H1 (cell line): ENCODE data around the gene BRD1. TPM values are rescaled to one million over a fixed set of nuclear protein-coding genes. Genes with fewer than 3 reads are reported as not detected.

Experiments used
- CTCF ChIA-PET: fragments of 300-600 bp; sonication (Branson Sonifier 250); formaldehyde crosslinking; loops from one replicate; lab custom pipeline; 2021; ENCODE audit not compliant: partially characterized antibody; lab: Charles Lee
- POLR2A ChIA-PET: fragments of 300-600 bp; sonication (Branson Sonifier 250); formaldehyde crosslinking; loops from one replicate; lab custom pipeline; 2021; ENCODE audit warnings: inconsistent platforms; ENCODE audit not compliant: partially characterized antibody; lab: Charles Lee
- DNase-seq, 2 experiments: peaks; one replicate each; pipeline versions ENCODE4 v3.0.0 to v3.0.0-alpha.2; 2010 to 2022; ENCODE audit warnings: low spot score in 2 of 2, low read depth in 1 of 2, mixed read lengths in 1 of 2
- FAIRE-seq: peaks from 2 replicates; lab custom pipeline; 2011; peaks lifted over from hg19 to GRCh38; lab: Jason Lieb, UNC
- H2AFZ ChIP-seq: 2 replicates; pipeline ENCODE4 v1.8.1; 2012; ENCODE audit warnings: low read length, inconsistent platforms
- H2AK5ac ChIP-seq: 2 replicates; pipeline ENCODE4 v1.6.1; 2013; ENCODE audit warnings: low read depth, low read length
- H2BK120ac ChIP-seq: replicated peaks from 2 replicates; pipeline ENCODE3; 2013; ENCODE audit warnings: low read depth, low read length, inconsistent platforms
- H2BK12ac ChIP-seq: 2 replicates; pipeline ENCODE4 v1.6.1; 2013; ENCODE audit warnings: low read depth, low read length
- H2BK15ac ChIP-seq: 2 replicates; pipeline ENCODE4 v1.6.1; 2013; ENCODE audit warnings: low read length
- H2BK20ac ChIP-seq: 2 replicates; pipeline ENCODE4 v1.6.1; 2013; ENCODE audit warnings: low read length
- H2BK5ac ChIP-seq: 2 replicates; pipeline ENCODE4 v1.6.1; 2013; ENCODE audit warnings: low read depth, low read length
- H3K14ac ChIP-seq: 2 replicates; pipeline ENCODE4 v1.6.1; 2013; ENCODE audit warnings: inconsistent platforms; ENCODE audit not compliant: insufficient read length
- H3K18ac ChIP-seq: 2 replicates; pipeline ENCODE4 v1.6.1; 2013; ENCODE audit warnings: low read length; ENCODE audit errors: extremely low read depth
- H3K23ac ChIP-seq: 2 replicates; pipeline ENCODE4 v1.6.1; 2013; ENCODE audit warnings: inconsistent platforms; ENCODE audit not compliant: insufficient read length
- H3K23me2 ChIP-seq: 2 replicates; pipeline ENCODE4 v1.6.1; 2013; ENCODE audit warnings: low read depth, low read length
- H3K27ac ChIP-seq: 2 replicates; pipeline ENCODE4 v1.6.1; 2011; ENCODE audit warnings: low read depth, low read length, inconsistent platforms
- H3K27me3 ChIP-seq, 4 experiments: replicated peaks in 1 of 4; 1 replicate in 1 of 4; 2 replicates in 3 of 4; pipeline versions ENCODE4 v1.6.1 to v1.8.1; 2011 to 2013; ENCODE audit warnings: low read length in 3 of 4, mild to moderate bottlenecking in 3 of 4, inconsistent platforms in 2 of 4, mixed read lengths in 2 of 4, moderate library complexity in 1 of 4; ENCODE audit not compliant: control insufficient read depth in 3 of 4, insufficient read depth in 3 of 4; ENCODE audit errors: extremely low read depth in 1 of 4
- H3K36me3 ChIP-seq, 4 experiments: 2 replicates each; pipeline versions ENCODE4 v1.6.1 to v1.8.1; 2011 to 2013; ENCODE audit warnings: mild to moderate bottlenecking in 4 of 4, low read length in 3 of 4, moderate library complexity in 2 of 4, control low read depth in 1 of 4, inconsistent platforms in 1 of 4; ENCODE audit not compliant: insufficient read depth in 4 of 4, control insufficient read depth in 2 of 4
- H3K4ac ChIP-seq: replicated peaks from 2 replicates; pipeline ENCODE3; 2013; ENCODE audit warnings: low read length, low read depth, mixed read lengths, inconsistent platforms; ENCODE audit not compliant: insufficient read length
- H3K4me1 ChIP-seq, 4 experiments: replicated peaks in 1 of 4; 1 replicate in 1 of 4; 2 replicates in 3 of 4; pipeline versions ENCODE4 v1.6.1 to v1.8.1; 2011 to 2013; ENCODE audit warnings: low read length in 3 of 4, inconsistent platforms in 2 of 4, mixed read lengths in 1 of 4; ENCODE audit not compliant: insufficient read depth in 4 of 4, control insufficient read depth in 3 of 4
- H3K4me2 ChIP-seq, 2 experiments: 2 replicates each; pipeline versions ENCODE4 v1.6.1 to v1.8.1; 2011 to 2013; ENCODE audit warnings: low read depth in 2 of 2, low read length in 2 of 2, control low read depth in 1 of 2, inconsistent platforms in 1 of 2, mild to moderate bottlenecking in 1 of 2; ENCODE audit not compliant: insufficient read depth in 1 of 2
- H3K4me3 ChIP-seq, 4 experiments: fragments of 200-600, 300-600 bp in 1 of 4; sonication (generic), shearing (Covaris generic), sonication (Bioruptor Twin) in 1 of 4; 2 replicates each; pipeline versions ENCODE4 v1.5.1 to v1.8.1; 2011 to 2016; ENCODE audit warnings: low read length in 4 of 4, low read depth in 3 of 4, control low read depth in 2 of 4, inconsistent platforms in 2 of 4, mild to moderate bottlenecking in 2 of 4, mixed read lengths in 1 of 4, moderate library complexity in 1 of 4; ENCODE audit not compliant: insufficient read depth in 2 of 4; ENCODE audit errors: extremely low read depth in 1 of 4
- H3K56ac ChIP-seq: replicated peaks from 2 replicates; pipeline ENCODE3; 2013; ENCODE audit warnings: low read depth, mild to moderate bottlenecking, mixed read lengths, low read length, inconsistent platforms; ENCODE audit not compliant: insufficient read length
- H3K79me1 ChIP-seq: 2 replicates; pipeline ENCODE4 v1.6.1; 2013; ENCODE audit warnings: low read depth, low read length, control low read depth
- H3K79me2 ChIP-seq, 2 experiments: 2 replicates each; pipeline versions ENCODE4 v1.6.1 to v1.8.1; 2012 to 2013; ENCODE audit warnings: low read length in 2 of 2, mild to moderate bottlenecking in 2 of 2, inconsistent platforms in 1 of 2; ENCODE audit not compliant: insufficient read depth in 2 of 2, control insufficient read depth in 1 of 2
- H3K9ac ChIP-seq, 4 experiments: replicated peaks in 1 of 4; 1 replicate in 1 of 4; 2 replicates in 3 of 4; pipeline versions ENCODE4 v1.6.1 to v1.8.1; 2011 to 2013; ENCODE audit warnings: low read depth in 3 of 4, low read length in 3 of 4, control low read depth in 2 of 4, mild to moderate bottlenecking in 2 of 4, moderate library complexity in 2 of 4, inconsistent platforms in 1 of 4; ENCODE audit errors: extremely low read depth in 1 of 4
- H3K9me3 ChIP-seq, 2 experiments: 2 replicates each; pipeline versions ENCODE4 v1.6.1 to v1.8.1; 2012 to 2013; ENCODE audit warnings: mild to moderate bottlenecking in 2 of 2, moderate library complexity in 2 of 2, control low read depth in 1 of 2, inconsistent platforms in 1 of 2, low read depth in 1 of 2, low read length in 1 of 2, mixed read lengths in 1 of 2; ENCODE audit not compliant: insufficient read depth in 2 of 2
- H4K20me1 ChIP-seq, 2 experiments: replicated peaks in 1 of 2; 2 replicates each; pipeline versions ENCODE3 to v1.8.1; 2011 to 2013; ENCODE audit warnings: inconsistent platforms in 2 of 2, low read length in 2 of 2, mild to moderate bottlenecking in 1 of 2; ENCODE audit not compliant: insufficient read depth in 2 of 2, control insufficient read depth in 1 of 2
- H4K5ac ChIP-seq: 2 replicates; pipeline ENCODE4 v1.6.1; 2013; ENCODE audit warnings: low read length, low read depth, mixed read lengths, inconsistent platforms; ENCODE audit not compliant: insufficient read length
- H4K8ac ChIP-seq: 2 replicates; pipeline ENCODE4 v1.8.0; 2013; ENCODE audit warnings: mild to moderate bottlenecking, moderate library complexity, low read length, inconsistent platforms; ENCODE audit not compliant: insufficient read depth; ENCODE audit errors: extremely low read depth
- H4K91ac ChIP-seq: replicated peaks from 2 replicates; pipeline ENCODE3; 2013; ENCODE audit warnings: low read length, mixed read lengths, inconsistent platforms; ENCODE audit not compliant: insufficient read length
- BCL11A ChIP-seq, 2 experiments: IDR thresholded peaks; one replicate each; pipeline ENCODE4 v1.6.1; 2011; ENCODE audit warnings: low read depth in 2 of 2, low read length in 2 of 2, mild to moderate bottlenecking in 2 of 2
- CBX8 ChIP-seq: fragments of 300-800, 300-1000 bp; sonication (generic); IDR thresholded peaks from 2 replicates; pipeline ENCODE4 v1.7.1; 2016; ENCODE audit warnings: low read depth, low read length, borderline replicate concordance
- CHD1 ChIP-seq: IDR thresholded peaks from 2 replicates; pipeline ENCODE4 v1.6.1; 2012; ENCODE audit warnings: low read depth, low read length, improper control_type of control experiment
- FOSL1 ChIP-seq: IDR thresholded peaks from 2 replicates; pipeline ENCODE4 v1.6.1; 2011; ENCODE audit warnings: mild to moderate bottlenecking, low read depth, low read length, moderate library complexity; ENCODE audit not compliant: insufficient read depth
- JUN ChIP-seq: IDR thresholded peaks from 2 replicates; pipeline ENCODE4 v1.6.1; 2011; ENCODE audit warnings: low read depth, mild to moderate bottlenecking, improper control_type of control experiment, low read length
- KDM1A ChIP-seq: fragments of 200-600, 300-600 bp; sonication (generic); IDR thresholded peaks from 2 replicates; pipeline ENCODE4 v1.7.1; 2016; ENCODE audit warnings: mild to moderate bottlenecking, low read length, borderline replicate concordance
- KDM5A ChIP-seq: fragments of 200-600 bp; IDR thresholded peaks from 2 replicates; pipeline ENCODE4 v1.7.1; 2012; ENCODE audit warnings: mild to moderate bottlenecking, low read length, inconsistent platforms, mixed read lengths
- SAP30 ChIP-seq: fragments of 300-600 bp; sonication (generic); IDR thresholded peaks from 2 replicates; pipeline ENCODE4 v1.7.1; 2012; ENCODE audit warnings: low read length, moderate library complexity, mild to moderate bottlenecking, inconsistent platforms; ENCODE audit not compliant: insufficient read depth, insufficient replicate concordance
- SIRT6 ChIP-seq: IDR thresholded peaks from one replicate; pipeline ENCODE4 v1.7.1; 2012; ENCODE audit warnings: low read length, inconsistent platforms
- TAF1 ChIP-seq: IDR thresholded peaks from 2 replicates; pipeline ENCODE4 v1.6.1; 2011; ENCODE audit warnings: mild to moderate bottlenecking, low read depth, low read length
- TAF7 ChIP-seq: optimal IDR thresholded peaks from 2 replicates; pipeline ENCODE3; 2011; ENCODE audit warnings: low read depth, mild to moderate bottlenecking, inconsistent platforms, low read length, moderate library complexity, borderline replicate concordance
- WGBS, 2 experiments: shearing (Covaris generic) in 1 of 2; methylation state at CpG; one replicate each; pipeline versions ENCODE4 v1.1.6 to v1.1.7; 2013 to 2015; ENCODE audit warnings: low lambda C conversion rate in 2 of 2, mixed read lengths in 2 of 2, inconsistent platforms in 1 of 2, low coverage in 1 of 2, missing lambda C conversion rate in 1 of 2; ENCODE audit not compliant: insufficient replicate concordance in 2 of 2, insufficient coverage in 1 of 2, insufficient read length in 1 of 2; ENCODE audit errors: extremely low coverage in 1 of 2, missing lambda C conversion rate in 1 of 2; 5-methylcytosine and 5-hydroxymethylcytosine counted together
- polyA plus RNA-seq, 7 experiments: library from polyadenylated mRNA; depleted of rRNA in 3 of 7; stranded (reverse) in 5 of 7; unstranded in 2 of 7; fragments of >200 nt in 5 of 7; fragments of 200-250 nt in 2 of 7; gene quantifications; 1 replicate in 5 of 7; 2 replicates in 1 of 7; 4 replicates in 1 of 7; pipeline versions ENCODE4 v1.2.1 to v1.2.3, GENCODE V29; 2011 to 2013; ENCODE audit warnings: missing spikeins in 2 of 7, mixed read lengths in 2 of 7
- total RNA-seq: library from RNA; stranded (reverse); fragmentation: NEBNext Ultra II Directional; extraction: Animal tissue kit (Norgen Biotek cat#: 25700); gene quantifications from 2 replicates; pipeline ENCODE4 v1.2.1, GENCODE V29; 2021

The BRD1 gene
- total and polyA plus RNA-seq, 2 of the 8 experiments (the other 6 are each of a cell fraction or from before 2014, with no cell fraction given), result 6.8 to 34.0 TPM

DNA sequence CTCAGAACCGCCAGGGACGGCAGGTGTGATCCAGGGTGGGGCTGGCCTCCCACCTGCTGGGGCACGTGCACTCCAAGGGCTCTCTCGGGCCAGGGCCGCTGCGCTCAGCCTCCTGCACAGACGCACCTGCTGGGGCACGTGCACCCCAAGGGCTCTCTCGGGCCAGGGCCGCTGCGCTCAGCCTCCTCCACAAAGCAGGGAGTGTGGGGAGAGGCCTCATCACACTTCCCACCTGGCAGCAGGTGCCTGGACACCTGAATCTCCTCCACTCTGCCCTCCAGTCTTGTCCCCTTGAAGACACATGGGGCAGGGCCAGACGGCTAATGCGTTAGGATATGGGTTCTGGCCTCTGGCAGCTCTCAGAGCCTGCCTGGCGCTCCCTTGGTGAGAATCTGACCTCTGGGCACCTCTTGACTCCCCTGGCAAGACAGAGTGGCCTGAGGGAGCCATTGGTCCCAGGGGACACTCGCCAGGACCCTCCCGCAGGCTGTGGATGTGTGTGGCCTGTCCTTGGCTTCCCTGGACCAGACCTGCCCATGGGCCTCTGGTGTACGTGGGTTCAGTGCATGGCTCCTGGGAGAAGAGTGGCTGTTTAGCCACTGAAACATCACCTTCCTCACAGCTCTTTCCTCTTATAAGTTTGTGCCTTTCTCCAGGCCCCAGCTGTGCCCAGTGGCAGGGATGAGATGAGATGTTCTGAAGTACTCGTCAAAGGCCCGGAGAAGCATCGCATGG lies 73.5 kb downstream of the BRD1 start:
- H3K14ac ChIP-seq, result no peak overlapping the region
- ChIA-PET POLR2A (interaction anchor here (0.6 kb wide), 1 partner anchor 494 kb away, joined by 4 read pairs; no protein-coding TSS in a partner anchor), CTCF (no interaction called here)
- no peaks in the 10 kb centered on the region for H3K9me3 ChIP-seq
- H3K56ac ChIP-seq, result no peak overlapping the region
- H4K91ac ChIP-seq, result no peak overlapping the region
- DNase-seq (no peak), FAIRE-seq (no peak)
- no peak overlapping the region for H2BK15ac ChIP-seq
- H3K36me3 ChIP-seq, result no peaks in the 10 kb centered on the region
- H3K4me1 ChIP-seq, result peaks cover 0 to 5% (median 2%) of the 10 kb centered on the region in 4 experiments; a peak in 3 of 7 replicates
- H4K8ac ChIP-seq, result no peak overlapping the region
- H3K18ac ChIP-seq, result no peak overlapping the region
- H3K4me3 ChIP-seq, result no peak overlapping the region
- no peak overlapping the region for H3K27ac ChIP-seq
- no peaks in the 10 kb centered on the region for H3K79me2 ChIP-seq
- H2BK5ac ChIP-seq, result no peak overlapping the region
- H3K23ac ChIP-seq, result no peak overlapping the region
- WGBS, 2 experiments, result 88% methylated on average over 13 of the region's 20 CpGs; no CpG with 5 or more reads in 1 of the 2 experiments
- H3K27me3 ChIP-seq, result no peaks in the 10 kb centered on the region
- no peaks in the 10 kb centered on the region for H4K20me1 ChIP-seq
- no peaks in the 10 kb centered on the region for H3K79me1 ChIP-seq
- no peak overlapping the region for H3K4me2 ChIP-seq
- no peak overlapping the region for H3K4ac ChIP-seq
- no peak overlapping the region for H2BK20ac ChIP-seq
- H2AFZ ChIP-seq, result no peak overlapping the region
- H2AK5ac ChIP-seq, result no peak overlapping the region
- no peak overlapping the region for H4K5ac ChIP-seq
- H2BK120ac ChIP-seq, result no peak overlapping the region
- no peak for TF ChIP-seq KDM5A
- TF ChIP-seq JUN, result no peak
- no peak for TF ChIP-seq BCL11A (IDR thresholded peaks at IDR 0.05; ENCODE audit: low read depth in 2 of 2, low read length in 2 of 2)
- no peak for TF ChIP-seq TAF7
- TF ChIP-seq FOSL1, result no peak
- TF ChIP-seq TAF1, result no peak
- TF ChIP-seq KDM1A, result no peak
- no peak for TF ChIP-seq CBX8
- no peak for TF ChIP-seq SIRT6
- no peak for TF ChIP-seq CHD1
- no peak for TF ChIP-seq SAP30
- no peaks in the 10 kb centered on the region for H3K23me2 ChIP-seq
- no peak overlapping the region for H3K9ac ChIP-seq
- no peak overlapping the region for H2BK12ac ChIP-seq
